ENCODE results near the gene DNMT3A. TPM values are rescaled to one million over a fixed set of nuclear protein-coding genes. Genes with fewer than 3 reads are reported as not detected.

Gene DNMT3A
- total and polyA plus RNA-seq, 7 donors = 4.4 to 30.2 (median 18.1) TPM

- Histone ChIP-seq H3K4me3 (no peak overlapping the region), H3K4me1 (peaks cover 0 to 18% (median 17%) of the 10 kb centered on the region in 4 donors), H3K9me3 (no peaks in the 10 kb centered on the region), H3K27ac (no peak overlapping the region), H3K27me3 (no peaks in the 10 kb centered on the region), H3K36me3 (peaks cover 28 to 55% (median 46%) of the 10 kb centered on the region in 4 donors)
- no peak for TF ChIP-seq CTCF (IDR thresholded peaks at IDR 0.05)
- no peak for TF ChIP-seq EP300 (IDR thresholded peaks at IDR 0.05)
- TF ChIP-seq POLR2AphosphoS5 (IDR thresholded peaks at IDR 0.05) = no peak
- TF ChIP-seq POLR2A (IDR thresholded peaks at IDR 0.05) = no peak
- DNase-seq = no peak
- intact Hi-C loops (cut with DNase I) = no loop called here
- 96% methylated on average over 20 of the region's 20 CpGs for WGBS, 2 donors
Measured at GRCh38 chr2:25247792-25248512, 93.8 kb downstream of the DNMT3A start.

DNA sequence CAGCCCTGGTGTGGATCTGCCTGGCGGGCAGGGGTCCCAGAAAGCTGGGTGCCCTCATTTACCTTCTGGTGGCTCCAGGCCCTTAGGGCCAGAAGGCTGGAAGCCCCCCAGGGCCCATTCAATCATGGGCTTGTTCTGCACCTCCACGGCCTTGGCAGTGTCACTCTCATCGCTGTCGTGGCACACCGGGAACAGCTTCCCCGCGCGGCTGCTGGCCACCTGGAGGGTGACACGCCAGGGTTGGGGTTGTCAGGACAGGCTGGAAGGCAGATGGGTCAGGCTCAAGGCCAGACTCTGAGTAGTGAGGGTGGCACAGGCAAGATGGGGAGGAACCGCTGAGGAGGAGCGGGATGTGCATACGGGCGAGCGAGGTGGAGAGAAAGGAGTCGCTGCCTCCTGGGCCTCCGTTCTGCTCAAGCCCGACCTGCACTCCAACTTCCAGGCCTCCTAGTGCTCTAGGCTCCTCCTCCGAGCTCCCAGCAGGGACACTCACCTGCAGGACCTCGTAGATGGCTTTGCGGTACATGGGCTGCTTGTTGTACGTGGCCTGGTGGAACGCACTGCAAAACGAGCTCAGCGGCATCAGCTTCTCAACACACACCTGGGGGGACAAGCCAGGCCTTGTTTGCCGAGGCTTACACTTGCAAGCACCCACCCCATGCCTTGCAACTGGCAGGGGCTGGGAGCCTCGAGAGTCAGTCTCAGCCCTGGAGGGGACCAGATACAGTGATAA lies 95.0 kb downstream of the DNMT3A start:
- H3K27me3 ChIP-seq = no peaks in the 10 kb centered on the region
- DNase-seq = no peak
- no peaks in the 10 kb centered on the region for H3K9me3 ChIP-seq
- H3K4me1 ChIP-seq = peaks cover 0 to 11% (median 10%) of the 10 kb centered on the region in 4 donors
- H3K27ac ChIP-seq = no peak overlapping the region
- WGBS, 2 donors = 95 to 96% methylated on average over 26 of the region's 26 CpGs
- H3K36me3 ChIP-seq = peaks cover 36 to 67% (median 51%) of the 10 kb centered on the region in 4 donors
- TF ChIP-seq POLR2AphosphoS5 (IDR thresholded peaks at IDR 0.05) (no peak), EP300 (IDR thresholded peaks at IDR 0.05) (no peak), POLR2A (IDR thresholded peaks at IDR 0.05) (no peak), CTCF (IDR thresholded peaks at IDR 0.05) (no peak)
- intact Hi-C loops (cut with DNase I) = no loop called here
- no peak overlapping the region for H3K4me3 ChIP-seq

GRCh38 chr2:25246001-25246400 lies 95.7 kb downstream of the DNMT3A start:
- TF ChIP-seq POLR2AphosphoS5 (IDR thresholded peaks at IDR 0.05) (no peak), EP300 (IDR thresholded peaks at IDR 0.05) (no peak), POLR2A (IDR thresholded peaks at IDR 0.05) (no peak), CTCF (IDR thresholded peaks at IDR 0.05) (no peak)
- 93 to 94% methylated on average over 14 of the region's 14 CpGs for WGBS, 2 donors
- Histone ChIP-seq H3K27ac (no peak overlapping the region), H3K4me3 (no peak overlapping the region), H3K36me3 (peaks cover 42 to 74% (median 57%) of the 10 kb centered on the region in 4 donors), H3K27me3 (no peaks in the 10 kb centered on the region), H3K4me1 (peaks cover 0 to 4% (median 3%) of the 10 kb centered on the region in 4 donors), H3K9me3 (no peaks in the 10 kb centered on the region)
- DNase-seq = no peak
- intact Hi-C loops (cut with DNase I) = no loop called here

DNA sequence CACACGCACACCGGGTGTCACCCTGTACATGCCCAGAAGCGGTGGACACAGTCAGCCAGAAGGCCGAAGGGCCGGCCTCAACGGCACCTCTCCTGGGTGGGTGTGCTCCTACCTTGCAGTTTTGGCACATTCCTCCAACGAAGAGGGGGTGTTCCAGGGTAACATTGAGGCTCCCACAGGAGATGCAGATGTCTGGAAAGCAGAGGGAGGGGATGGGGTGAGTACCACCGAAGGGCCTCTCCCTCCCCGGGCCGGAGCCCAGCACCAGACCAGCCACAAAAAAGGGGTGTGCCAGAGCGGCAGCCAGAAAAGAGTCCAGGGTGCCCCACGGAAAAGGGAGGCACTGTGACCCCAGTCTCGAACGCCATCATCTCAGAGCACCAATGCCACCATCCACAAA lies 96.6 kb downstream of the DNMT3A start:
- intact Hi-C loops (cut with DNase I) = no loop called here
- H3K36me3 ChIP-seq = peaks cover 50 to 83% (median 65%) of the 10 kb centered on the region in 4 donors
- no peaks in the 10 kb centered on the region for H3K9me3 ChIP-seq
- no peak for DNase-seq
- WGBS, 2 donors = 94% methylated on average over 14 of the region's 14 CpGs
- H3K4me1 ChIP-seq = no peaks in the 10 kb centered on the region
- TF ChIP-seq EP300 (IDR thresholded peaks at IDR 0.05) (no peak), POLR2AphosphoS5 (IDR thresholded peaks at IDR 0.05) (no peak), CTCF (IDR thresholded peaks at IDR 0.05) (no peak), POLR2A (IDR thresholded peaks at IDR 0.05) (no peak)
- no peaks in the 10 kb centered on the region for H3K27me3 ChIP-seq
- H3K4me3 ChIP-seq = no peak overlapping the region
- no peak overlapping the region for H3K27ac ChIP-seq

Data from sigmoid colon (tissue), 7 donors.